IMR-90 (cell line): ENCODE measurements around the gene LMAN2. TPM values are rescaled to one million over a fixed set of nuclear protein-coding genes. Genes with fewer than 3 reads are reported as not detected.
A peak's percentile ranks its signal among the peaks of the same experiment; 100 is the strongest.

ENCODE experiments used
- ATAC-seq: fragments of 200-7000 bp; cut with Tn5 transposase; 2 replicates; pipeline ENCODE4 v1.9.1; 2020; ENCODE audit warnings: low read depth, mild to moderate bottlenecking, moderate library complexity
- BruUV-seq: library from RNA; stranded (reverse); fragments of 400-500 nt; replicated peaks from 2 replicates; lab custom pipeline; 2021; lab: Mats Ljungman, UMichigan
- CTCF ChIA-PET: fragments of 300-600 bp; formaldehyde crosslinking; extraction: SDS; loops from one replicate; lab custom pipeline; 2021; ENCODE audit warnings: antibody characterized with exemption; lab: Yijun Ruan, JAX
- POLR2A ChIA-PET: fragments of 300-600 bp; sonication (Branson Sonifier 250); formaldehyde crosslinking; loops from one replicate; lab custom pipeline; 2022; ENCODE audit warnings: antibody characterized with exemption; ENCODE audit not compliant: unreplicated experiment; lab: Charles Lee
- DNase-seq: peaks from one replicate; pipeline ENCODE4 v3.0.0; 2013
- H2AFZ ChIP-seq: replicated peaks from 2 replicates; pipeline ENCODE3; 2013; ENCODE audit warnings: low read length, mild to moderate bottlenecking; ENCODE audit not compliant: poor library complexity
- H2AK5ac ChIP-seq: 2 replicates; pipeline ENCODE4 v1.6.1; 2013; ENCODE audit warnings: low read depth, low read length, inconsistent platforms
- H2AK9ac ChIP-seq: replicated peaks from 2 replicates; pipeline ENCODE3; 2013; ENCODE audit warnings: mild to moderate bottlenecking, low read depth, low read length, moderate library complexity; ENCODE audit not compliant: poor library complexity
- H2BK120ac ChIP-seq: 2 replicates; pipeline ENCODE4 v1.6.1; 2013; ENCODE audit warnings: low read depth, low read length, inconsistent platforms
- H2BK15ac ChIP-seq: 3 replicates; pipeline ENCODE4 v1.6.1; 2013; ENCODE audit warnings: low read depth, low read length, inconsistent platforms
- H2BK20ac ChIP-seq: 2 replicates; pipeline ENCODE4 v1.6.1; 2013; ENCODE audit warnings: low read depth, mild to moderate bottlenecking, inconsistent platforms, low read length, moderate library complexity
- H2BK5ac ChIP-seq: 2 replicates; pipeline ENCODE4 v1.6.1; 2013; ENCODE audit warnings: mild to moderate bottlenecking, low read depth, low read length, inconsistent platforms; ENCODE audit not compliant: poor library complexity, severe bottlenecking
- H3K14ac ChIP-seq: replicated peaks from 2 replicates; pipeline ENCODE4 v1.6.1; 2013; ENCODE audit warnings: low read depth, low read length, inconsistent platforms
- H3K18ac ChIP-seq: 2 replicates; pipeline ENCODE4 v1.6.1; 2013; ENCODE audit warnings: low read depth, low read length, control low read depth
- H3K23ac ChIP-seq: 2 replicates; pipeline ENCODE4 v1.6.1; 2013; ENCODE audit warnings: low read depth, low read length, inconsistent platforms
- H3K27ac ChIP-seq: 2 replicates; pipeline ENCODE4 v1.5.1; 2013; ENCODE audit warnings: mild to moderate bottlenecking, control low read depth, low read length; ENCODE audit not compliant: insufficient read depth
- H3K27me3 ChIP-seq: 2 replicates; pipeline ENCODE4 v1.6.1; 2013; ENCODE audit warnings: low read length; ENCODE audit not compliant: control insufficient read depth, insufficient read depth
- H3K36me3 ChIP-seq: 2 replicates; pipeline ENCODE4 v1.6.1; 2013; ENCODE audit warnings: low read length, mixed read lengths; ENCODE audit not compliant: control insufficient read depth, insufficient read depth
- H3K4ac ChIP-seq: 2 replicates; pipeline ENCODE4 v1.6.1; 2013; ENCODE audit warnings: low read depth, low read length, inconsistent platforms
- H3K4me1 ChIP-seq: 2 replicates; pipeline ENCODE4 v1.6.1; 2013; ENCODE audit warnings: low read length, mixed read lengths; ENCODE audit not compliant: control insufficient read depth, insufficient read depth
- H3K4me2 ChIP-seq: 2 replicates; pipeline ENCODE4 v1.6.1; 2013; ENCODE audit warnings: low read depth, mild to moderate bottlenecking, control low read depth, low read length, moderate library complexity
- H3K4me3 ChIP-seq: 2 replicates; pipeline ENCODE4 v1.5.1; 2013; ENCODE audit warnings: low read depth, mild to moderate bottlenecking, control low read depth, low read length, moderate library complexity; ENCODE audit not compliant: insufficient read depth
- H3K56ac ChIP-seq: 2 replicates; pipeline ENCODE4 v1.6.1; 2013; ENCODE audit warnings: low read length, inconsistent platforms; ENCODE audit not compliant: insufficient read depth; ENCODE audit errors: extremely low read depth
- H3K79me1 ChIP-seq, 2 experiments: 2 replicates each; pipeline ENCODE4 v1.6.1; 2013; ENCODE audit warnings: low read length in 2 of 2, inconsistent platforms in 1 of 2, low read depth in 1 of 2
- H3K9ac ChIP-seq: 2 replicates; pipeline ENCODE4 v1.6.1; 2013; ENCODE audit warnings: low read depth, low read length, control low read depth
- H3K9me1 ChIP-seq: 2 replicates; pipeline ENCODE4 v1.6.1; 2013; ENCODE audit warnings: low read length, inconsistent platforms; ENCODE audit not compliant: insufficient read depth
- H3K9me3 ChIP-seq: 2 replicates; pipeline ENCODE4 v1.6.1; 2013; ENCODE audit warnings: low read length; ENCODE audit not compliant: control insufficient read depth, insufficient read depth
- H4K20me1 ChIP-seq: 2 replicates; pipeline ENCODE4 v1.6.1; 2013; ENCODE audit warnings: low read length, inconsistent platforms; ENCODE audit not compliant: insufficient read depth
- H4K5ac ChIP-seq: 2 replicates; pipeline ENCODE4 v1.6.1; 2013; ENCODE audit warnings: mild to moderate bottlenecking, low read depth, low read length, control low read depth
- H4K8ac ChIP-seq, 2 experiments: 2 replicates each; pipeline ENCODE4 v1.6.1; 2013; ENCODE audit warnings: low read depth in 2 of 2, low read length in 2 of 2, control low read depth in 1 of 2, inconsistent platforms in 1 of 2
- H4K91ac ChIP-seq: 2 replicates; pipeline ENCODE4 v1.6.1; 2013; ENCODE audit warnings: low read depth, low read length, inconsistent platforms; ENCODE audit not compliant: insufficient read depth
- WGBS, 2 experiments: methylation state at CpG; one replicate each; pipeline versions ENCODE4 v1.1.5 to v1.1.7; 2013; ENCODE audit warnings: missing lambda C conversion rate in 2 of 2; ENCODE audit not compliant: insufficient read length in 1 of 2; ENCODE audit errors: extremely low coverage in 2 of 2; 5-methylcytosine and 5-hydroxymethylcytosine counted together
- dilution Hi-C: fragments of 300-500 bp; cut with HindIII; formaldehyde crosslinking; loops from one replicate; pipeline ENCODE4 v1.14.3; 2018; ENCODE audit warnings: low sequenced_read_pairs; ENCODE audit not compliant: unreplicated experiment
- in situ Hi-C: fragments of 300-500 bp; cut with MboI; formaldehyde crosslinking; loops from 3 replicates; pipeline ENCODE4 v1.14.3; 2019; ENCODE audit warnings: low sequenced_read_pairs, inconsistent platforms, mixed read lengths
- intact Hi-C: fragments of 100-400 bp; cut with micrococcal nuclease; formaldehyde crosslinking; loops from 2 replicates; pipeline ENCODE4 v1.10.0; 2022
- polyA plus RNA-seq, 3 experiments: library from polyadenylated mRNA; depleted of rRNA; stranded (reverse); fragments of >200 nt; gene quantifications; 2 replicates each; pipeline ENCODE4 v1.2.3, GENCODE V29; 2012; ENCODE audit warnings: low replicate concordance in 1 of 3
- total RNA-seq: library from RNA; depleted of rRNA; stranded (reverse); fragments of >200 nt; gene quantifications from 2 replicates; pipeline ENCODE4 v1.2.3, GENCODE V29; 2012
- TF ChIP-seq, protein P1 (sequence below): fragments of 150-350 bp; IDR thresholded peaks from 2 replicates; pipeline ENCODE4 v1.6.1; 2016; ENCODE audit warnings: low read depth, mild to moderate bottlenecking, low read length, moderate library complexity, borderline replicate concordance

LMAN2 gene
- total and polyA plus RNA-seq, 2 of the 4 experiments (the other 2 are of a cell fraction), result 253 to 303 TPM

DNA sequence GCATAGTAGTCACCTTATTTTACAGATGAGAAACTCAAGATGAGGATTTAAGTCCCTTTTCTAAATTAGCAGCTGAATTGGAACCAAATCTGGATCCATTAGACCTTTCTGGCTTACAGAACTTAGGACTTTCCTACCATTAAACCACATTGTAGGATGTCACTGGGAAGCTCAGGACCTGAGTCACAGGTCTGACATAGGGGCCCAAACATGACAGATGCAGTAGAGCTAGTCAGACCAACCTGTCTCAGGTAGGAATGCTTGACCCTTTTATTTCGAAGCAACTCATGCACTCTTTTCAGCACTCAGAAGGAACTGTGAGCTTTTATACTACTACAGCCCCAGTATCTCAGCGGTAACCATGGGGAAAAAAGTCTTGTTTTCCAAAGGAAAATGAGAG lies 50.5 kb downstream of the LMAN2 start:
- H4K20me1 ChIP-seq, result peaks cover 22% of the 10 kb centered on the region
- H2BK5ac ChIP-seq, result peak overlapping the region; percentile 21
- TF ChIP-seq, protein P1, sequence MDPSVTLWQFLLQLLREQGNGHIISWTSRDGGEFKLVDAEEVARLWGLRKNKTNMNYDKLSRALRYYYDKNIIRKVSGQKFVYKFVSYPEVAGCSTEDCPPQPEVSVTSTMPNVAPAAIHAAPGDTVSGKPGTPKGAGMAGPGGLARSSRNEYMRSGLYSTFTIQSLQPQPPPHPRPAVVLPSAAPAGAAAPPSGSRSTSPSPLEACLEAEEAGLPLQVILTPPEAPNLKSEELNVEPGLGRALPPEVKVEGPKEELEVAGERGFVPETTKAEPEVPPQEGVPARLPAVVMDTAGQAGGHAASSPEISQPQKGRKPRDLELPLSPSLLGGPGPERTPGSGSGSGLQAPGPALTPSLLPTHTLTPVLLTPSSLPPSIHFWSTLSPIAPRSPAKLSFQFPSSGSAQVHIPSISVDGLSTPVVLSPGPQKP, result no peak
- peaks cover 26% of the 10 kb centered on the region for H3K36me3 ChIP-seq
- intact Hi-C loops, result loop anchor here (1.0 kb wide), 1 partner anchor 187 kb away; no protein-coding TSS in a partner anchor
- H3K4me3 ChIP-seq, result no peak overlapping the region
- BruUV-seq, result no TSS peak
- H3K56ac ChIP-seq, result no peak overlapping the region
- peaks cover 12% of the 10 kb centered on the region for H3K4me1 ChIP-seq
- WGBS, 2 experiments, result 80% methylated on average over 1 of the region's 2 CpGs; no CpG with 5 or more reads in 1 of the 2 experiments
- H3K9me3 ChIP-seq, result no peaks in the 10 kb centered on the region
- in situ Hi-C loops, result no loop called here
- no peak overlapping the region for H3K14ac ChIP-seq
- H3K9me1 ChIP-seq, result peaks cover 8% of the 10 kb centered on the region; the same call in 1 of the 2 replicates
- POLR2A ChIA-PET, result no interaction called here
- no peak overlapping the region for H2BK15ac ChIP-seq
- H2AK5ac ChIP-seq, result no peak overlapping the region
- ATAC-seq (no peak), DNase-seq (no peak)
- no peak overlapping the region for H3K4ac ChIP-seq
- H3K4me2 ChIP-seq, result no peak overlapping the region
- H2BK20ac ChIP-seq, result no peak overlapping the region
- CTCF ChIA-PET, result interaction anchor here (1.1 kb wide), 1 partner anchor 187 kb away, joined by 3 read pairs; no protein-coding TSS in a partner anchor
- no peak overlapping the region for H2BK120ac ChIP-seq
- H2AFZ ChIP-seq, result no peak overlapping the region
- 0 out of 4 replicates have a peak overlapping the region, but pooled peaks of 1 of the 2 experiments have one; percentile 89 for H4K8ac ChIP-seq
- no peak overlapping the region for H3K9ac ChIP-seq
- H3K79me1 ChIP-seq, result peaks cover 12 to 63% of the 10 kb centered on the region in 2 experiments
- H4K5ac ChIP-seq, result no peak overlapping the region
- no peak overlapping the region for H3K18ac ChIP-seq
- no peak overlapping the region; the same call in 1 of the 2 replicates for H3K23ac ChIP-seq
- dilution Hi-C loops, result no loop called here
- H3K27me3 ChIP-seq, result no peaks in the 10 kb centered on the region
- H2AK9ac ChIP-seq, result no peak overlapping the region
- no peak overlapping the region for H4K91ac ChIP-seq
- H3K27ac ChIP-seq, result no peak overlapping the region
